Stomach (tissue), 4 donors: ENCODE results near the gene SNX33.
"Not testable (repeated sequence)": the region's sequence is repeated elsewhere in the genome, so short reads cannot be mapped to it uniquely, and the experiment has no call there.

Experiments
- CTCF ChIP-seq, 7 experiments: fragments of 450-650 bp in 4 of 7; fragments of 200-600 bp in 3 of 7; sonication (generic) in 3 of 7; IDR thresholded peaks; one replicate each; pipeline ENCODE4 v1.5.1; 2016 to 2019; ENCODE audit warnings: antibody characterized with exemption in 7 of 7, control low read depth in 2 of 7, mild to moderate bottlenecking in 1 of 7
- EP300 ChIP-seq: sonication (generic); formaldehyde crosslinking; IDR thresholded peaks from one replicate; pipeline ENCODE4 v1.6.1; 2017; ENCODE audit warnings: antibody characterized with exemption
- POLR2A ChIP-seq, 4 donors: fragments of 450-650 bp; IDR thresholded peaks; one replicate each; pipeline ENCODE4 v1.6.1; 2016; ENCODE audit warnings: antibody characterized with exemption in 4 of 4, control low read depth in 2 of 4, mild to moderate bottlenecking in 1 of 4, moderate library complexity in 1 of 4

GRCh38 chr15:75711495-75711894, 63.8 kb downstream of the SNX33 start:
- TF ChIP-seq CTCF (IDR thresholded peaks at IDR 0.05); POLR2A (IDR thresholded peaks at IDR 0.05); EP300: not testable (repeated sequence)
